GM12878 (cell line): ENCODE measurements around the gene ABCA7. TPM values are rescaled to one million over a fixed set of nuclear protein-coding genes. Genes with fewer than 3 reads are reported as not detected.
"Not testable (repeated sequence)": the region's sequence is repeated elsewhere in the genome, so short reads cannot be mapped to it uniquely, and the experiment has no call there.

Experiments
- ATAC-seq: fragments of 200-7000 bp; cut with Tn5 transposase; 3 replicates; pipeline ENCODE4 v1.9.1; 2020; ENCODE audit warnings: mild to moderate bottlenecking, moderate library complexity
- BruUV-seq: library from RNA; stranded (reverse); fragments of 400-500 nt; replicated peaks from 2 replicates; lab custom pipeline; 2021; lab: Mats Ljungman, UMichigan
- CTCF ChIA-PET: fragments of 300-600 bp; sonication (Branson Sonifier 250); formaldehyde crosslinking; extraction: SDS; loops from one replicate; lab custom pipeline; 2021; ENCODE audit warnings: inconsistent platforms; lab: Yijun Ruan, JAX
- POLR2A ChIA-PET: fragments of 350-600 bp; formaldehyde crosslinking; extraction: SDS; loops from one replicate; lab custom pipeline; 2021; ENCODE audit warnings: inconsistent platforms; lab: Charles Lee
- RAD21 ChIA-PET: fragments of 300-600 bp; sonication (Branson Sonifier 250); formaldehyde crosslinking; loops from one replicate; lab custom pipeline; 2023; ENCODE audit warnings: antibody characterized with exemption; ENCODE audit not compliant: unreplicated experiment; lab: Charles Lee
- SMC1A ChIA-PET: fragments of 300-600 bp; sonication (Branson Sonifier 250); formaldehyde crosslinking; loops from one replicate; lab custom pipeline; 2023; ENCODE audit not compliant: unreplicated experiment, uncharacterized antibody; lab: Charles Lee
- DNase-seq: peaks from one replicate; pipeline ENCODE4 v3.0.0-alpha.2; 2011; ENCODE audit warnings: low read depth, low spot score
- FAIRE-seq: peaks from 3 replicates; lab custom pipeline; 2011; peaks lifted over from hg19 to GRCh38; lab: Jason Lieb, UNC
- H2AFZ ChIP-seq: 2 replicates; pipeline ENCODE4 v1.6.0; 2011; ENCODE audit warnings: low read depth, low read length, control low read depth; ENCODE audit not compliant: control insufficient read depth
- H3K27ac ChIP-seq: 2 replicates; pipeline ENCODE4 v1.5.1; 2011; ENCODE audit warnings: control low read depth; ENCODE audit not compliant: control insufficient read depth, insufficient read depth
- H3K27me3 ChIP-seq, 2 experiments: replicated peaks in 1 of 2; 2 replicates each; pipeline versions ENCODE4 v1.6.0 to v1.6.1; 2011; ENCODE audit warnings: low read length in 1 of 2; ENCODE audit not compliant: control insufficient read depth in 2 of 2, insufficient read depth in 2 of 2
- H3K36me3 ChIP-seq, 2 experiments: 2 replicates each; pipeline ENCODE4 v1.5.1; 2011; ENCODE audit warnings: low read length in 1 of 2; ENCODE audit not compliant: control insufficient read depth in 2 of 2, insufficient read depth in 2 of 2
- H3K4me1 ChIP-seq: 2 replicates; pipeline ENCODE4 v1.6.1; 2011; ENCODE audit warnings: mild to moderate bottlenecking, low read length, moderate library complexity, mixed read lengths; ENCODE audit not compliant: control insufficient read depth, insufficient read depth
- H3K4me2 ChIP-seq: 2 replicates; pipeline ENCODE4 v1.6.0; 2011; ENCODE audit warnings: control low read depth; ENCODE audit not compliant: control insufficient read depth, insufficient read depth
- H3K4me3 ChIP-seq: fragments of 200-600 bp; sonication (generic); 2 replicates; pipeline ENCODE4 v1.5.1; 2016
- H3K79me2 ChIP-seq: 2 replicates; pipeline ENCODE4 v1.6.0; 2011; ENCODE audit warnings: low read length; ENCODE audit not compliant: control insufficient read depth, insufficient read depth
- H3K9ac ChIP-seq: 2 replicates; pipeline ENCODE4 v1.8.0; 2011; ENCODE audit warnings: low read length, control low read depth, mixed read lengths; ENCODE audit not compliant: control insufficient read depth, insufficient read depth
- H3K9me3 ChIP-seq: replicated peaks from 3 replicates; pipeline ENCODE4 v1.5.1; 2011; ENCODE audit warnings: mild to moderate bottlenecking, low read length; ENCODE audit not compliant: control insufficient read depth, insufficient read depth
- H4K20me1 ChIP-seq: 2 replicates; pipeline ENCODE4 v1.6.0; 2011; ENCODE audit not compliant: control insufficient read depth, insufficient read depth
- CEBPB ChIP-seq, 2 experiments: fragments of 150-350 bp in 1 of 2; IDR thresholded peaks; 2 replicates each; pipeline ENCODE4 v1.6.1; 2012 to 2014; ENCODE audit warnings: low read depth in 2 of 2, low read length in 2 of 2, borderline replicate concordance in 1 of 2, inconsistent platforms in 1 of 2
- SIX5 ChIP-seq: IDR thresholded peaks from 2 replicates; pipeline ENCODE4 v1.6.1; 2011; ENCODE audit warnings: mild to moderate bottlenecking, low read depth, low read length, moderate library complexity; ENCODE audit not compliant: severe bottlenecking
- TAF1 ChIP-seq: IDR thresholded peaks from 2 replicates; pipeline ENCODE4 v1.6.1; 2011; ENCODE audit warnings: mild to moderate bottlenecking, low read depth, low read length, borderline replicate concordance
- ZBTB4 ChIP-seq: fragments of 450-650 bp; formaldehyde crosslinking; IDR thresholded peaks from 2 replicates; pipeline ENCODE4 v1.4.0; 2022; ENCODE audit warnings: mild to moderate bottlenecking, moderate library complexity
- WGBS: methylation state at CpG from one replicate; pipeline ENCODE4 v1.1.6; 2016; ENCODE audit warnings: low lambda C conversion rate; ENCODE audit not compliant: insufficient replicate concordance, insufficient coverage; ENCODE audit errors: missing lambda C conversion rate; 5-methylcytosine and 5-hydroxymethylcytosine counted together
- in situ Hi-C: fragments of 300-500 bp; cut with MboI; formaldehyde crosslinking; loops from 9 replicates; pipeline ENCODE4 v1.14.3; 2018; ENCODE audit warnings: mixed read lengths
- intact Hi-C: fragments of 100-400 bp; cut with micrococcal nuclease; formaldehyde crosslinking; loops from one replicate; pipeline ENCODE4 v1.14.2; 2022; ENCODE audit not compliant: unreplicated experiment
- polyA plus RNA-seq, 11 experiments: library from polyadenylated mRNA; depleted of rRNA in 4 of 11; unstranded in 6 of 11; stranded (reverse) in 5 of 11; fragments of >200 nt; fragmentation: Nextera tagmentation in 4 of 11; fragmentation: Illumina TruSeq in 1 of 11; extraction: Ambion mirVana in 4 of 11; extraction: Trizol in 1 of 11; gene quantifications; 1 replicate in 1 of 11; 2 replicates in 10 of 11; pipeline versions ENCODE4 v1.2.1 to v1.2.3, GENCODE V29; 2011 to 2016; ENCODE audit warnings: inconsistent platforms in 2 of 11, missing spikeins in 2 of 11, low read depth in 1 of 11
- total RNA-seq, 4 experiments: library from RNA; depleted of rRNA in 3 of 4; stranded (reverse); fragments of >200 nt in 3 of 4; fragmentation: Illumina TruSeq in 1 of 4; extraction: Trizol in 1 of 4; gene quantifications; 2 replicates each; pipeline versions ENCODE4 v1.2.1 to v1.2.3, GENCODE V29; 2013 to 2021

The ABCA7 gene
- total and polyA plus RNA-seq, 10 of the 15 experiments (the other 5 are each of a cell fraction or from before 2014, with no cell fraction given) = 1.0 to 49.5 (median 14.8) TPM

GRCh38 chr19:1020868-1021425, 19.0 kb upstream of the ABCA7 start, which contains the start of gene TMEM259 (continued):
- TF ChIP-seq SIX5 = peak; percentile 38
- TF ChIP-seq TAF1 = peak; percentile 97
- no peak for TF ChIP-seq CEBPB (IDR thresholded peaks at IDR 0.05; ENCODE audit: borderline replicate concordance in 1 of 2, low read depth in 2 of 2, low read length in 2 of 2)
- no peak for TF ChIP-seq ZBTB4 (CRISPR knock-in tag)
- TF ChIP-seq, all 136 proteins: peak for 36

- FAIRE-seq, POLR2A ChIA-PET, H3K27ac ChIP-seq, H3K9ac ChIP-seq, H3K36me3 ChIP-seq, H3K4me2 ChIP-seq, intact Hi-C loops, DNase-seq, H3K9me3 ChIP-seq, H4K20me1 ChIP-seq, H3K4me1 ChIP-seq, ATAC-seq, BruUV-seq, in situ Hi-C loops, RAD21 ChIA-PET, H3K4me3 ChIP-seq, H2AFZ ChIP-seq, H3K27me3 ChIP-seq: not testable (repeated sequence)
- 55% methylated on average over 5 of the region's 5 CpGs for WGBS
- H3K79me2 ChIP-seq = peaks cover 52% of the 10 kb centered on the region
- ChIA-PET CTCF (interaction anchor here (1.3 kb wide), 1 partner anchor 217 kb away, joined by 3 read pairs; the partner anchor contains the start of gene ATP5F1D), SMC1A (interaction anchor here (0.6 to 1.3 kb wide), 2 partner anchors 79 to 176 kb away, joined by 3 read pairs; no protein-coding TSS in a partner anchor)
Measured at GRCh38 chr19:1023883-1024188, 16.1 kb upstream of the ABCA7 start.

- ChIA-PET POLR2A (interaction anchor here (0.7 to 4.7 kb wide), 4 partner anchors 14 to 165 kb away, joined by 3 to 83 read pairs (median 13); partner anchors contain the start of genes ABCA7 and ARHGAP45), CTCF (interaction anchor here (0.6 kb wide), 1 partner anchor 29 kb away, joined by 3 read pairs; no protein-coding TSS in a partner anchor), RAD21 (interaction anchor here (1.4 to 4.9 kb wide), 3 partner anchors 13 to 105 kb away, joined by 3 to 39 read pairs (median 8); partner anchors contain the start of gene ABCA7), SMC1A (interaction anchor here (0.6 kb wide), 2 partner anchors 61 to 102 kb away, joined by 4 read pairs; no protein-coding TSS in a partner anchor)
- H3K4me1 ChIP-seq, BruUV-seq, ATAC-seq, H3K4me2 ChIP-seq, intact Hi-C loops, H4K20me1 ChIP-seq, in situ Hi-C loops, H3K36me3 ChIP-seq, H3K27me3 ChIP-seq, H3K9me3 ChIP-seq, H3K27ac ChIP-seq, H3K9ac ChIP-seq, DNase-seq, H2AFZ ChIP-seq, FAIRE-seq, H3K4me3 ChIP-seq: not testable (repeated sequence)
- H3K79me2 ChIP-seq = peaks cover 50% of the 10 kb centered on the region
- 20% methylated on average over 6 of the region's 6 CpGs for WGBS
Measured at GRCh38 chr19:1025080-1025479, 14.8 kb upstream of the ABCA7 start.
